IPS DF 6.9 (cell line): ENCODE data around the gene SGK2.

ENCODE experiments used
- DNase-seq: peaks from one replicate; pipeline ENCODE4 v3.0.0-alpha.2; 2013; ENCODE audit warnings: low read depth, low spot score
- H3K27ac ChIP-seq: one replicate; pipeline ENCODE4 v1.5.1; 2013; ENCODE audit warnings: low read length, control low read depth
- H3K27me3 ChIP-seq: 2 replicates; pipeline ENCODE4 v1.6.1; 2013; ENCODE audit warnings: mild to moderate bottlenecking, low read length; ENCODE audit not compliant: control insufficient read depth, insufficient read depth
- H3K36me3 ChIP-seq: 2 replicates; pipeline ENCODE4 v1.6.1; 2013; ENCODE audit warnings: low read length; ENCODE audit not compliant: control insufficient read depth, insufficient read depth
- H3K4me1 ChIP-seq: 2 replicates; pipeline ENCODE4 v1.6.1; 2013; ENCODE audit warnings: low read length; ENCODE audit not compliant: control insufficient read depth, insufficient read depth
- H3K4me3 ChIP-seq: 2 replicates; pipeline ENCODE4 v1.5.1; 2013; ENCODE audit warnings: mild to moderate bottlenecking, low read length
- H3K9me3 ChIP-seq: 2 replicates; pipeline ENCODE4 v1.6.1; 2013; ENCODE audit warnings: low read length, inconsistent platforms; ENCODE audit not compliant: control insufficient read depth, insufficient read depth
- WGBS: extraction: QIAGEN DNeasy Blood & Tissue Kit; methylation state at CpG from one replicate; pipeline ENCODE4 v1.1.7; 2013; ENCODE audit warnings: mixed read lengths, missing lambda C conversion rate; ENCODE audit not compliant: insufficient read length, insufficient coverage; 5-methylcytosine and 5-hydroxymethylcytosine counted together

The SGK2 gene

GRCh38 chr20:43558412-43559146 is at the start of gene SGK2:
SGK2 (plus strand) TSS chr20:43559027; CDS start chr20:43566496, 7,469 bp downstream.
- no peaks in the 10 kb centered on the region for H3K4me1 ChIP-seq
- no peak within 1 kb of the TSS for H3K4me3 ChIP-seq
- H3K9me3 ChIP-seq: no peaks in the 10 kb centered on the region
- no peaks in the 10 kb centered on the region for H3K36me3 ChIP-seq
- no CpG with 5 or more reads among the region's 12 CpGs for WGBS
- DNase-seq: no peak
- H3K27me3 ChIP-seq: no peaks in the 10 kb centered on the region
- no peak within 1 kb of the TSS for H3K27ac ChIP-seq

- Histone ChIP-seq H3K27me3 (peaks cover 3% of the 10 kb centered on the region; the same call in 1 of the 2 replicates), H3K4me1 (0 out of 2 replicates have a peak, but pooled peaks cover 2% of the 10 kb centered on the region), H3K9me3 (no peaks in the 10 kb centered on the region), H3K27ac (no peak overlapping the region), H3K4me3 (no peak overlapping the region), H3K36me3 (no peaks in the 10 kb centered on the region)
- DNase-seq: no peak
- WGBS: 100% methylated on average over 1 of the region's 1 CpG
Measured at GRCh38 chr20:43511879-43512278, 46.9 kb upstream of the SGK2 start.

DNA sequence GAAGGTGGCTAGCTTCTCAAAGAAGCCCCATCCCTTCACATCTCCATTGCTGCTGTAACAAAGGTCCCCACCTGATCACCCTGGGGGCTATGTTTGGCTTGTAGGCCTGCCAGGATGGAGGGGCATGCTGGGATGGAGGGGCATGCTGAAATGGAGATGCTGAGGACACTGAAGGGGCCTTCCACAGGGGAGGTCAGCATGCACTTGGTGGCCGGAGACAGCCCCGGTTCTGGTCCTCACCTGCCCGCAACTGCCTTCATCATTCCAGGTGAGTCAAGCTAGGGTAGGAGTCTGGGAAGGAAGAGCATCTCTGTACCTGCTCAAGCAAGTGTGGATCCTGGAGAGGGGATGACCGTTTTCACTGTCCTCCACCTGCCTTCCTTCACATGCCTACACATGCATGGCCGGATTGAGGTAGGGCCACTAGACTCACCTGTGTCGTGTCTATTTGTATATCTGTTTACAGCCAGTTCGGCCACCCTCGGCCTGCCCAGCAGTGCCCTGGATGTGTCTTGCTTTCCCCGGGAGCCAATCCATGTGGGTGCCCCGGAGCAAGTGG is 45.4 kb upstream of the SGK2 start:
- H3K36me3 ChIP-seq: no peaks in the 10 kb centered on the region
- H3K9me3 ChIP-seq: no peaks in the 10 kb centered on the region
- no peak for DNase-seq
- peak overlapping the region; percentile 45; the same call in 1 of the 2 replicates for H3K4me3 ChIP-seq
- no CpG with 5 or more reads among the region's 10 CpGs for WGBS
- no peaks in the 10 kb centered on the region for H3K27me3 ChIP-seq
- H3K4me1 ChIP-seq: 0 out of 2 replicates have a peak, but pooled peaks cover 2% of the 10 kb centered on the region
- H3K27ac ChIP-seq: no peak overlapping the region

- Histone ChIP-seq H3K4me3 (peak overlapping the region; percentile 45; the same call in 1 of the 2 replicates), H3K36me3 (no peaks in the 10 kb centered on the region), H3K27me3 (no peaks in the 10 kb centered on the region), H3K27ac (no peak overlapping the region), H3K9me3 (no peaks in the 10 kb centered on the region), H3K4me1 (0 out of 2 replicates have a peak, but pooled peaks cover 2% of the 10 kb centered on the region)
- DNase-seq: peak; percentile 84
- no CpG with 5 or more reads among the region's 39 CpGs for WGBS
Measured at GRCh38 chr20:43513931-43514647, 44.7 kb upstream of the SGK2 start.

DNA sequence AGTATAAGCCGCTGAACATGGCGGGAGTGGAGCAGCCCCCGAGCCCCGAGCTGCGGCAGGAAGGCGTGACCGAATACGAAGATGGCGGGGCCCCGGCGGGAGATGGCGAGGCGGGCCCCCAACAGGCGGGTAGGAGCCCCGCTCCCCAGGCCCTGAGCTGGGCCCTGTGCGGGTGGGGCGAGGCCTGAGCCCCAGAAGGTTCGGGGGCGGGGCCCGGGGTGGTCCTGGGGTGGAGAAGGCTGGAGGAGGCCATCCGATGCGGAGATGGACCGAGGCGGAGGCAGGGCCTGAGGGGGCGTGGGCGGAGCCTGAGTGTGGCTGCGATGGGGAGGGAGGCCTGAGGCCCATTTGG is 44.2 kb upstream of the SGK2 start:
- no peaks in the 10 kb centered on the region for H3K9me3 ChIP-seq
- H3K27ac ChIP-seq: no peak overlapping the region
- H3K4me3 ChIP-seq: peak overlapping the region; percentile 43; the same call in 1 of the 2 replicates
- no CpG with 5 or more reads among the region's 27 CpGs for WGBS
- no peaks in the 10 kb centered on the region for H3K27me3 ChIP-seq
- H3K4me1 ChIP-seq: 0 out of 2 replicates have a peak, but pooled peaks cover 2% of the 10 kb centered on the region
- DNase-seq: no peak
- H3K36me3 ChIP-seq: no peaks in the 10 kb centered on the region

GRCh38 chr20:43515628-43516027 is 43.2 kb upstream of the SGK2 start:
- H3K27me3 ChIP-seq: no peaks in the 10 kb centered on the region
- no peak overlapping the region for H3K4me3 ChIP-seq
- 0 out of 2 replicates have a peak, but pooled peaks cover 2% of the 10 kb centered on the region for H3K4me1 ChIP-seq
- H3K36me3 ChIP-seq: no peaks in the 10 kb centered on the region
- no peak overlapping the region for H3K27ac ChIP-seq
- WGBS: no CpG with 5 or more reads among the region's 2 CpGs
- no peak for DNase-seq
- H3K9me3 ChIP-seq: no peaks in the 10 kb centered on the region

GRCh38 chr20:43516251-43516824 is 42.5 kb upstream of the SGK2 start:
- Histone ChIP-seq H3K36me3 (no peaks in the 10 kb centered on the region), H3K9me3 (no peaks in the 10 kb centered on the region), H3K4me3 (no peak overlapping the region), H3K27me3 (no peaks in the 10 kb centered on the region), H3K27ac (no peak overlapping the region), H3K4me1 (0 out of 2 replicates have a peak, but pooled peaks cover 2% of the 10 kb centered on the region)
- no peak for DNase-seq
- no CpG with 5 or more reads among the region's 1 CpG for WGBS

DNA sequence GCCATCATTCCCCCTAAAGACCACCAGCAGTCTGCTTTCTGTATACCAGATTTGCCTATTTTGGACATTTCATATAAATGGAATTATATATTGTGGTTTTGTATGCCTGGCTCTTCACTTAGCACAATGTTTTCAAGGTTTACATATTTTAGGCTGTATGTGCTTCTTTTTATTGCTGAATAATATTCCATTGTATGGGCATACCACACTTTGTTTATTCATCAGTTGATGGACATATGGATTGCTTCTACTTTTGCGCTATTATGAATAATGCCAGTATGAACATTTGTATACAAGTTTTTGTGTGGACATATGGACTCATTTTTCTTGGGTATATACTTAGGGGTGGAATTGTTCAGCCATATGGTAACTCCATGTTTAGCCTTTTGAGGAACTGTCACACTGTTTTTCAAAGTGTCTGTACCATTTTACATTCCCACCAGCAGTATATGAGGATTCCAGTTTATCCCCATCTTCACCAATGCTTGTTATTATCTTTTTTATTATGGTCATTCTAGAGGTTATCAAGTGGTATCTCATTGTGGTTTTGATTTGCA is 38.7 kb upstream of the SGK2 start:
- no peak overlapping the region for H3K4me3 ChIP-seq
- no peaks in the 10 kb centered on the region for H3K27me3 ChIP-seq
- no peak overlapping the region for H3K27ac ChIP-seq
- H3K36me3 ChIP-seq: no peaks in the 10 kb centered on the region
- no peaks in the 10 kb centered on the region for H3K9me3 ChIP-seq
- no peaks in the 10 kb centered on the region for H3K4me1 ChIP-seq
- no CpG with 5 or more reads among the region's 1 CpG for WGBS
- no peak for DNase-seq

- no peak overlapping the region for H3K27ac ChIP-seq
- no peak overlapping the region for H3K4me3 ChIP-seq
- H3K4me1 ChIP-seq: no peaks in the 10 kb centered on the region
- H3K36me3 ChIP-seq: no peaks in the 10 kb centered on the region
- no peaks in the 10 kb centered on the region for H3K27me3 ChIP-seq
- no peak for DNase-seq
- WGBS: no CpG with 5 or more reads among the region's 5 CpGs
- no peaks in the 10 kb centered on the region for H3K9me3 ChIP-seq
Measured at GRCh38 chr20:43525021-43525420, 33.8 kb upstream of the SGK2 start.

- no peaks in the 10 kb centered on the region for H3K9me3 ChIP-seq
- no peak for DNase-seq
- no peaks in the 10 kb centered on the region for H3K4me1 ChIP-seq
- no peaks in the 10 kb centered on the region for H3K27me3 ChIP-seq
- WGBS: no CpG with 5 or more reads among the region's 8 CpGs
- H3K36me3 ChIP-seq: no peaks in the 10 kb centered on the region
- H3K27ac ChIP-seq: no peak overlapping the region
- no peak overlapping the region for H3K4me3 ChIP-seq
Measured at GRCh38 chr20:43528258-43528875, 30.5 kb upstream of the SGK2 start.
